Hepatocyte (in vitro differentiated cells): Measurements from ENCODE around the gene SPECC1.

Source experiments
- CTCF ChIP-seq: fragments of 200-600 bp; sonication (generic); IDR thresholded peaks from 2 replicates; pipeline ENCODE4 v1.5.1; 2016; ENCODE audit warnings: antibody characterized with exemption, mild to moderate bottlenecking; ENCODE audit not compliant: poor library complexity
- EZH2 ChIP-seq: fragments of 200-600 bp; sonication (generic); IDR thresholded peaks from 2 replicates; pipeline ENCODE4 v1.6.1; 2016; ENCODE audit warnings: antibody characterized with exemption, mild to moderate bottlenecking, borderline replicate concordance
- EZH2phosphoT487 ChIP-seq: fragments of 200-600 bp; sonication (generic); IDR thresholded peaks from one replicate; pipeline ENCODE4 v1.6.1; 2018; ENCODE audit warnings: antibody characterized with exemption, mild to moderate bottlenecking, low read depth, moderate library complexity; ENCODE audit not compliant: unreplicated experiment, severe bottlenecking

GRCh38 chr17:20118280-20118679 is 109.1 kb downstream of the SPECC1 start:
- no peak for TF ChIP-seq CTCF
- TF ChIP-seq EZH2 = no peak
- TF ChIP-seq EZH2phosphoT487 = no peak
